ENCODE data around the gene SLAMF6.

Gene SLAMF6

GRCh38 chr1:160544647-160545046, 21.6 kb upstream of the SLAMF6 start:
- no peak for DNase-seq (ENCODE audit: low spot score)
- H3K27ac ChIP-seq (replicated peaks; ENCODE audit: low read length): no peak overlapping the region

GRCh38 chr1:160542303-160542945, 19.4 kb upstream of the SLAMF6 start:
- no peak overlapping the region for H4K91ac ChIP-seq (ENCODE audit: low read depth, low read length, poor library complexity)
- H3K23ac ChIP-seq (ENCODE audit: low read depth, low read length, poor library complexity): no peak overlapping the region
- WGBS, 2 donors (ENCODE audit: extremely low coverage in 2 of 2, insufficient read length in 2 of 2, insufficient replicate concordance in 1 of 2): no CpG with 5 or more reads among the region's 2 CpGs
- no peak overlapping the region for H2AFZ ChIP-seq (ENCODE audit: low read length)
- no peak overlapping the region for H3K9ac ChIP-seq (ENCODE audit: low read depth, low read length, poor library complexity)
- no peaks in the 10 kb centered on the region for H3K27me3 ChIP-seq (ENCODE audit: control insufficient read depth in 3 of 3, insufficient read depth in 3 of 3, low read depth in 1 of 3, low read length in 3 of 3)
- no peak overlapping the region for H3K4me3 ChIP-seq (ENCODE audit: low read length in 2 of 2)
- H3K4me1 ChIP-seq (ENCODE audit: control insufficient read depth in 2 of 2, insufficient read depth in 1 of 2, low read depth in 1 of 2, low read length in 2 of 2): no peaks in the 10 kb centered on the region
- H3K36me3 ChIP-seq (replicated peaks in 1 of 2; ENCODE audit: control insufficient read depth in 2 of 2, insufficient read depth in 2 of 2, low read length in 2 of 2): no peaks in the 10 kb centered on the region
- H3K4me2 ChIP-seq (ENCODE audit: insufficient read depth, low read length, poor library complexity, severe bottlenecking): no peak overlapping the region
- H4K8ac ChIP-seq (ENCODE audit: low read depth, low read length): no peak overlapping the region
- no peak overlapping the region for H2BK12ac ChIP-seq (ENCODE audit: low read length)
- H2BK5ac ChIP-seq (ENCODE audit: low read length): no peak overlapping the region
- H3K79me1 ChIP-seq (ENCODE audit: low read depth, low read length): no peaks in the 10 kb centered on the region
- DNase-seq (ENCODE audit: low spot score): no peak
- H2BK120ac ChIP-seq (ENCODE audit: low read depth, low read length): no peak overlapping the region
- H3K18ac ChIP-seq (ENCODE audit: low read length): no peak overlapping the region
- no peak overlapping the region for H3K14ac ChIP-seq (ENCODE audit: low read length)
- no peak overlapping the region for H2AK5ac ChIP-seq (ENCODE audit: low read depth, low read length)
- no peaks in the 10 kb centered on the region for H3K9me3 ChIP-seq (replicated peaks in 1 of 2; ENCODE audit: control insufficient read depth in 2 of 2, insufficient read depth in 1 of 2, low read depth in 1 of 2, low read length in 2 of 2)
- H3K27ac ChIP-seq (replicated peaks; ENCODE audit: low read length): no peak overlapping the region
- no peak overlapping the region for H2BK15ac ChIP-seq (ENCODE audit: low read length)
- no peak overlapping the region for H3K4ac ChIP-seq (ENCODE audit: low read length)

More at GRCh38 chr1:160544647-160545046, 21.6 kb upstream of the SLAMF6 start:
- H3K4ac ChIP-seq (ENCODE audit: low read length): no peak overlapping the region
- no peak overlapping the region for H3K9ac ChIP-seq (ENCODE audit: low read depth, low read length, poor library complexity)
- H4K8ac ChIP-seq (ENCODE audit: low read depth, low read length): no peak overlapping the region
- no peaks in the 10 kb centered on the region for H3K79me1 ChIP-seq (ENCODE audit: low read depth, low read length)
- H4K91ac ChIP-seq (ENCODE audit: low read depth, low read length, poor library complexity): no peak overlapping the region
- no peak overlapping the region for H3K18ac ChIP-seq (ENCODE audit: low read length)
- no peak overlapping the region for H3K4me3 ChIP-seq (ENCODE audit: low read length in 2 of 2)
- no peaks in the 10 kb centered on the region for H3K36me3 ChIP-seq (replicated peaks in 1 of 2; ENCODE audit: control insufficient read depth in 2 of 2, insufficient read depth in 2 of 2, low read length in 2 of 2)
- no peak overlapping the region for H2BK5ac ChIP-seq (ENCODE audit: low read length)
- H2BK15ac ChIP-seq (ENCODE audit: low read length): no peak overlapping the region
- H2AK5ac ChIP-seq (ENCODE audit: low read depth, low read length): no peak overlapping the region
- no CpG with 5 or more reads among the region's 1 CpG for WGBS, 2 donors (ENCODE audit: extremely low coverage in 2 of 2, insufficient read length in 2 of 2, insufficient replicate concordance in 1 of 2)
- H2BK12ac ChIP-seq (ENCODE audit: low read length): no peak overlapping the region
- no peak overlapping the region for H2AFZ ChIP-seq (ENCODE audit: low read length)
- no peaks in the 10 kb centered on the region for H3K9me3 ChIP-seq (replicated peaks in 1 of 2; ENCODE audit: control insufficient read depth in 2 of 2, insufficient read depth in 1 of 2, low read depth in 1 of 2, low read length in 2 of 2)
- no peak overlapping the region for H3K4me2 ChIP-seq (ENCODE audit: insufficient read depth, low read length, poor library complexity, severe bottlenecking)
- no peak overlapping the region for H2BK120ac ChIP-seq (ENCODE audit: low read depth, low read length)
- no peaks in the 10 kb centered on the region for H3K27me3 ChIP-seq (ENCODE audit: control insufficient read depth in 3 of 3, insufficient read depth in 3 of 3, low read depth in 1 of 3, low read length in 3 of 3)
- no peaks in the 10 kb centered on the region for H3K4me1 ChIP-seq (ENCODE audit: control insufficient read depth in 2 of 2, insufficient read depth in 1 of 2, low read depth in 1 of 2, low read length in 2 of 2)
- H3K23ac ChIP-seq (ENCODE audit: low read depth, low read length, poor library complexity): no peak overlapping the region
- H3K14ac ChIP-seq (ENCODE audit: low read length): no peak overlapping the region

DNA sequence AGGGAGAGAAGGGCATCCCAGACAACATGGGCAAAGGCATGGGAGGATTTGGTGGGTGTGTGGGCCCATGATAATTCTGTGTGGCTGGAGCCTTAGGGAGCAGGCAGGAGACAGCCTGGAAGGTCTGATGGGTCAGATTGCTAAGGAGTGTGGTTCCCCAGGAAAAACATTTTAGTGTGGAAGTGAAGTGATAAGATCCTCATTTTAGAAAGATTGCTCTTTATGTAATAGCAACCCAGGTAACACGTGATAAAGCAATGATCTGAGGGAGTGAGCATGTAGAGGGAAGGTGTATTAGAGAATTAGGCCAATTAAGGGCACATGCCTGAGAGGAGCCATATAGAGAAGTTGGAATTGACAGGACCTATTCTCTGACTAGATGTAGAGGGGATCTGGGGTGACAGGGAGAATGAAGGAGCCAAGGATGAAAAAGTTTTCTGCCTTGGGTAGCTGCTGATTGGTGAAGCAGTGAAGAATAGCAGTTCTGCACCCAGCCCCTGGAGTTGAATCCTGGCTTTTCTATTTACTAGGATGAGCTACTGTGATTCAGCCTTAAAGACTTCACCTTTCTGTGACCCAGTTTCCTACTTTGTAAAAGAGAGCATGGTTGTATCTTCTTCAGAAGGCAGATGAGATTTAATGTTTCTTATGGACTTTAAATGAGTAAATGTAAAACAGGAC, 18.7 kb upstream of the SLAMF6 start:
- no peak overlapping the region for H4K8ac ChIP-seq (ENCODE audit: low read depth, low read length)
- H2BK120ac ChIP-seq (ENCODE audit: low read depth, low read length): no peak overlapping the region
- H3K27ac ChIP-seq (replicated peaks; ENCODE audit: low read length): no peak overlapping the region
- H3K9ac ChIP-seq (ENCODE audit: low read depth, low read length, poor library complexity): no peak overlapping the region
- no peak overlapping the region for H3K14ac ChIP-seq (ENCODE audit: low read length)
- H3K36me3 ChIP-seq (replicated peaks in 1 of 2; ENCODE audit: control insufficient read depth in 2 of 2, insufficient read depth in 2 of 2, low read length in 2 of 2): no peaks in the 10 kb centered on the region
- no peak overlapping the region for H3K18ac ChIP-seq (ENCODE audit: low read length)
- H2AK5ac ChIP-seq (ENCODE audit: low read depth, low read length): no peak overlapping the region
- no peaks in the 10 kb centered on the region for H3K4me1 ChIP-seq (ENCODE audit: control insufficient read depth in 2 of 2, insufficient read depth in 1 of 2, low read depth in 1 of 2, low read length in 2 of 2)
- H3K9me3 ChIP-seq (replicated peaks in 1 of 2; ENCODE audit: control insufficient read depth in 2 of 2, insufficient read depth in 1 of 2, low read depth in 1 of 2, low read length in 2 of 2): peaks cover 0 to 2% of the 10 kb centered on the region in 2 donors
- H2BK12ac ChIP-seq (ENCODE audit: low read length): no peak overlapping the region
- H3K79me1 ChIP-seq (ENCODE audit: low read depth, low read length): no peaks in the 10 kb centered on the region
- H3K4ac ChIP-seq (ENCODE audit: low read length): no peak overlapping the region
- H3K4me2 ChIP-seq (ENCODE audit: insufficient read depth, low read length, poor library complexity, severe bottlenecking): no peak overlapping the region
- H2AFZ ChIP-seq (ENCODE audit: low read length): no peak overlapping the region
- no peak overlapping the region for H2BK15ac ChIP-seq (ENCODE audit: low read length)
- no peak overlapping the region for H4K91ac ChIP-seq (ENCODE audit: low read depth, low read length, poor library complexity)
- H3K23ac ChIP-seq (ENCODE audit: low read depth, low read length, poor library complexity): no peak overlapping the region
- H3K27me3 ChIP-seq (ENCODE audit: control insufficient read depth in 3 of 3, insufficient read depth in 3 of 3, low read depth in 1 of 3, low read length in 3 of 3): no peaks in the 10 kb centered on the region
- WGBS, 2 donors (ENCODE audit: extremely low coverage in 2 of 2, insufficient read length in 2 of 2, insufficient replicate concordance in 1 of 2): no CpG with 5 or more reads among the region's 1 CpG
- DNase-seq (ENCODE audit: low spot score): no peak
- no peak overlapping the region for H2BK5ac ChIP-seq (ENCODE audit: low read length)
- no peak overlapping the region for H3K4me3 ChIP-seq (ENCODE audit: low read length in 2 of 2)

- no peak overlapping the region for H3K9ac ChIP-seq (ENCODE audit: low read depth, low read length, poor library complexity)
- no peak overlapping the region for H3K4me2 ChIP-seq (ENCODE audit: insufficient read depth, low read length, poor library complexity, severe bottlenecking)
- H3K4ac ChIP-seq (ENCODE audit: low read length): no peak overlapping the region
- H2BK15ac ChIP-seq (ENCODE audit: low read length): no peak overlapping the region
- no peaks in the 10 kb centered on the region for H3K4me1 ChIP-seq (ENCODE audit: control insufficient read depth in 2 of 2, insufficient read depth in 1 of 2, low read depth in 1 of 2, low read length in 2 of 2)
- H2BK5ac ChIP-seq (ENCODE audit: low read length): no peak overlapping the region
- no peaks in the 10 kb centered on the region for H3K79me1 ChIP-seq (ENCODE audit: low read depth, low read length)
- no peak overlapping the region for H3K14ac ChIP-seq (ENCODE audit: low read length)
- no peaks in the 10 kb centered on the region for H3K27me3 ChIP-seq (ENCODE audit: control insufficient read depth in 3 of 3, insufficient read depth in 3 of 3, low read depth in 1 of 3, low read length in 3 of 3)
- H3K36me3 ChIP-seq (replicated peaks in 1 of 2; ENCODE audit: control insufficient read depth in 2 of 2, insufficient read depth in 2 of 2, low read length in 2 of 2): no peaks in the 10 kb centered on the region
- DNase-seq (ENCODE audit: low spot score): no peak
- no peak overlapping the region for H3K23ac ChIP-seq (ENCODE audit: low read depth, low read length, poor library complexity)
- no peak overlapping the region for H4K91ac ChIP-seq (ENCODE audit: low read depth, low read length, poor library complexity)
- H2BK120ac ChIP-seq (ENCODE audit: low read depth, low read length): no peak overlapping the region
- H2AK5ac ChIP-seq (ENCODE audit: low read depth, low read length): no peak overlapping the region
- H2AFZ ChIP-seq (ENCODE audit: low read length): no peak overlapping the region
- H3K4me3 ChIP-seq (ENCODE audit: low read length in 2 of 2): no peak overlapping the region
- no peak overlapping the region for H4K8ac ChIP-seq (ENCODE audit: low read depth, low read length)
- H3K18ac ChIP-seq (ENCODE audit: low read length): no peak overlapping the region
- H3K27ac ChIP-seq (replicated peaks; ENCODE audit: low read length): no peak overlapping the region
- no peak overlapping the region for H2BK12ac ChIP-seq (ENCODE audit: low read length)
- H3K9me3 ChIP-seq (replicated peaks in 1 of 2; ENCODE audit: control insufficient read depth in 2 of 2, insufficient read depth in 1 of 2, low read depth in 1 of 2, low read length in 2 of 2): peaks cover 0 to 2% of the 10 kb centered on the region in 2 donors
Measured at GRCh38 chr1:160540859-160541233, 17.8 kb upstream of the SLAMF6 start.

Measured in neuronal stem cell (in vitro differentiated cells).